ENCODE results near the gene RNF223. TPM values are rescaled to one million over a fixed set of nuclear protein-coding genes. Genes with fewer than 3 reads are reported as not detected.
A peak's percentile ranks its signal among the peaks of the same experiment; 100 is the strongest.

RNF223 gene
- total RNA-seq, 1 donor from 2014 or later: not detected

GRCh38 chr1:1063945-1064831, 9.9 kb downstream of the RNF223 start:
- DNase-seq (ENCODE audit: low spot score): no peak
- Mint-ChIP-seq H3K9me3 (ENCODE audit: low read depth) (no peaks in the 10 kb centered on the region), H3K27ac (ENCODE audit: unreplicated experiment) (peak overlapping the region; percentile 68), H3K36me3 (ENCODE audit: low read depth) (no peaks in the 10 kb centered on the region), H3K4me1 (ENCODE audit: low read depth) (peaks cover 10% of the 10 kb centered on the region), H3K4me3 (ENCODE audit: unreplicated experiment) (no peak overlapping the region), H3K27me3 (ENCODE audit: low read depth) (no peaks in the 10 kb centered on the region)
- peak; percentile 95 for TF ChIP-seq CTCF (IDR thresholded peaks at IDR 0.05)

GRCh38 chr1:1063261-1063944, 10.7 kb downstream of the RNF223 start:
- H3K4me1 Mint-ChIP-seq (ENCODE audit: low read depth): peaks cover 16% of the 10 kb centered on the region
- H3K4me3 Mint-ChIP-seq (ENCODE audit: unreplicated experiment): no peak overlapping the region
- DNase-seq (ENCODE audit: low spot score): no peak
- H3K27ac Mint-ChIP-seq (ENCODE audit: unreplicated experiment): no peak overlapping the region
- TF ChIP-seq CTCF (IDR thresholded peaks at IDR 0.05): no peak
- H3K27me3 Mint-ChIP-seq (ENCODE audit: low read depth): no peaks in the 10 kb centered on the region
- H3K9me3 Mint-ChIP-seq (ENCODE audit: low read depth): no peaks in the 10 kb centered on the region
- no peaks in the 10 kb centered on the region for H3K36me3 Mint-ChIP-seq (ENCODE audit: low read depth)

GRCh38 chr1:1062348-1063163, 11.6 kb downstream of the RNF223 start:
- H3K36me3 Mint-ChIP-seq (ENCODE audit: low read depth): no peaks in the 10 kb centered on the region
- peaks cover 19% of the 10 kb centered on the region for H3K4me1 Mint-ChIP-seq (ENCODE audit: low read depth)
- DNase-seq (ENCODE audit: low spot score): no peak

GRCh38 chr1:1061682-1062345, 12.3 kb downstream of the RNF223 start:
- Mint-ChIP-seq H3K27me3 (ENCODE audit: low read depth) (peaks cover 2% of the 10 kb centered on the region), H3K36me3 (ENCODE audit: low read depth) (no peaks in the 10 kb centered on the region), H3K27ac (ENCODE audit: unreplicated experiment) (no peak overlapping the region), H3K9me3 (ENCODE audit: low read depth) (no peaks in the 10 kb centered on the region), H3K4me1 (ENCODE audit: low read depth) (peaks cover 19% of the 10 kb centered on the region), H3K4me3 (ENCODE audit: unreplicated experiment) (no peak overlapping the region)
- no peak for DNase-seq (ENCODE audit: low spot score)
- TF ChIP-seq CTCF (IDR thresholded peaks at IDR 0.05): no peak

More at GRCh38 chr1:1062348-1063163, 11.6 kb downstream of the RNF223 start:
- Mint-ChIP-seq H3K27ac (ENCODE audit: unreplicated experiment) (no peak overlapping the region), H3K4me3 (ENCODE audit: unreplicated experiment) (no peak overlapping the region), H3K9me3 (ENCODE audit: low read depth) (no peaks in the 10 kb centered on the region), H3K27me3 (ENCODE audit: low read depth) (peaks cover 2% of the 10 kb centered on the region)
- TF ChIP-seq CTCF (IDR thresholded peaks at IDR 0.05): no peak

All from chondrocyte (in vitro differentiated cells).